ENCODE data around the gene CIZ1.

The CIZ1 gene

GRCh38 chr9:128148509-128149000 lies 42.8 kb downstream of the CIZ1 start:
- TF ChIP-seq CTCF (conservative IDR thresholded peaks at IDR 0.05; ENCODE audit: control insufficient read depth, insufficient read depth, low read depth, low read length): no peak
- no peak overlapping the region for H3K4me3 ChIP-seq (ENCODE audit: control insufficient read depth, low read depth, low read length)
- no peak for DNase-seq (ENCODE audit: low read depth)

- TF ChIP-seq CTCF (conservative IDR thresholded peaks at IDR 0.05; ENCODE audit: control insufficient read depth, insufficient read depth, low read depth, low read length): no peak
- no peak overlapping the region for H3K4me3 ChIP-seq (ENCODE audit: control insufficient read depth, low read depth, low read length)
- DNase-seq (ENCODE audit: low read depth): no peak
These were observed 44.7 kb downstream of the CIZ1 start for GRCh38 chr9:128146591-128147120.

GRCh38 chr9:128145951-128146351 lies 45.4 kb downstream of the CIZ1 start:
- no peak for TF ChIP-seq CTCF (conservative IDR thresholded peaks at IDR 0.05; ENCODE audit: control insufficient read depth, insufficient read depth, low read depth, low read length)
- H3K4me3 ChIP-seq (ENCODE audit: control insufficient read depth, low read depth, low read length): no peak overlapping the region
- no peak for DNase-seq (ENCODE audit: low read depth)

GRCh38 chr9:128145536-128145935 lies 45.8 kb downstream of the CIZ1 start:
- H3K4me3 ChIP-seq (ENCODE audit: control insufficient read depth, low read depth, low read length): no peak overlapping the region
- TF ChIP-seq CTCF (conservative IDR thresholded peaks at IDR 0.05; ENCODE audit: control insufficient read depth, insufficient read depth, low read depth, low read length): no peak
- DNase-seq (ENCODE audit: low read depth): no peak

- no peak for TF ChIP-seq CTCF (conservative IDR thresholded peaks at IDR 0.05; ENCODE audit: control insufficient read depth, insufficient read depth, low read depth, low read length)
- H3K4me3 ChIP-seq (ENCODE audit: control insufficient read depth, low read depth, low read length): no peak overlapping the region
- no peak for DNase-seq (ENCODE audit: low read depth)
These were observed 46.9 kb downstream of the CIZ1 start for GRCh38 chr9:128144239-128145181.

- no peak for DNase-seq (ENCODE audit: low read depth)
These were observed 47.7 kb downstream of the CIZ1 start for GRCh38 chr9:128143525-128144238.

More at GRCh38 chr9:128143525-128144238, 47.7 kb downstream of the CIZ1 start:
- no peak for TF ChIP-seq CTCF (conservative IDR thresholded peaks at IDR 0.05; ENCODE audit: control insufficient read depth, insufficient read depth, low read depth, low read length)
- no peak overlapping the region for H3K4me3 ChIP-seq (ENCODE audit: control insufficient read depth, low read depth, low read length)
